HG03196 (cell line): Measurements from ENCODE around the gene PIGBOS1.
"Not testable (repeated sequence)": the region's sequence is repeated elsewhere in the genome, so short reads cannot be mapped to it uniquely, and the experiment has no call there.

Experiments used
- ATAC-seq: cut with Tn5 transposase; IDR thresholded peaks from one replicate; pipeline ENCODE4 v1.9.1; 2021; ENCODE audit not compliant: unreplicated experiment

The PIGBOS1 gene

DNA sequence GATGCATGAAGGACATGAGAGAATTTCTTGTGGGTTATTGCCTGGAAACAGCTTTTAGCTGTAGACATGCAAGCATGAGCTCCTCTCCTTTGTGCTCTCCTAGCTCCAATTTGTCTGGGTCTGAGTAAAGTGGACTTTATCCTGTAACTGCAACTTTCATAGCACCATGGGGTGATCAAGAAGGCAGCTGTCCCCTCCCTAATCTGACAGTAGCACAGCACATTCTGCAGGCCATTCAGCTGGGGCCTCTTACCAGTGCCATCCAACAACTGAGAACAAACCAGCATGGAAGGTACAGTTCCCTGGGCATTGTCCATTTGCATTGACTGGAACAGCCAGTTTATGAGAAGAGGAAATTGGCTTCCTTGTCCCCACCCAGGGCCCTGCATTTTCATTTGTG lies 21.6 kb downstream of the PIGBOS1 start:
- ATAC-seq = no peak

DNA sequence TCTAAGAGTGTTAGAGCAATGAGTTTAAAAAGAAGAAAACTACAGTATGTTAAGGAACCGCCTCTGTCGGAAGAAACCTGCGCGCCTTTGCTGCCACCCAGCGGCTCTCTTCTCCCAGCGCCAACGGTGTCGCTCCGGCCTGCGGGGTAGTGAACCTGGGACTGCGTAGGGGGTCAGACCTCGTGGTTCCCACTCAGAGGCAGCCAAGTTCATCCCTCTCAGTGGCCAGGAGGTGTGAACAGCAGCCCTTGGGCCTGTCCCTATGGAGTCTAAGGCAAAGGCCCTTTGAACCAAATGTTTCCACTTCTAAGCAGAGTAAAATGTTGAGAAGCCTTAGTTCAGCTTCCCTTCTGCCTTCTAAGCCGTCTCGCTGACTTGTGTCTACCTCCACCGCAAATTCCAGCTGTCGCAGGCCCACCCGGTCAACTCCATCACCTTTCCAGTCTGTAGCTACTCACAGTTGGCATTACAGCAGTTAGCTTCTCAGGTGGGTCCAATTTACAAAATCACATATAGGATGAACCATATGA lies 28.3 kb downstream of the PIGBOS1 start:
- ATAC-seq = peak; percentile 78

DNA sequence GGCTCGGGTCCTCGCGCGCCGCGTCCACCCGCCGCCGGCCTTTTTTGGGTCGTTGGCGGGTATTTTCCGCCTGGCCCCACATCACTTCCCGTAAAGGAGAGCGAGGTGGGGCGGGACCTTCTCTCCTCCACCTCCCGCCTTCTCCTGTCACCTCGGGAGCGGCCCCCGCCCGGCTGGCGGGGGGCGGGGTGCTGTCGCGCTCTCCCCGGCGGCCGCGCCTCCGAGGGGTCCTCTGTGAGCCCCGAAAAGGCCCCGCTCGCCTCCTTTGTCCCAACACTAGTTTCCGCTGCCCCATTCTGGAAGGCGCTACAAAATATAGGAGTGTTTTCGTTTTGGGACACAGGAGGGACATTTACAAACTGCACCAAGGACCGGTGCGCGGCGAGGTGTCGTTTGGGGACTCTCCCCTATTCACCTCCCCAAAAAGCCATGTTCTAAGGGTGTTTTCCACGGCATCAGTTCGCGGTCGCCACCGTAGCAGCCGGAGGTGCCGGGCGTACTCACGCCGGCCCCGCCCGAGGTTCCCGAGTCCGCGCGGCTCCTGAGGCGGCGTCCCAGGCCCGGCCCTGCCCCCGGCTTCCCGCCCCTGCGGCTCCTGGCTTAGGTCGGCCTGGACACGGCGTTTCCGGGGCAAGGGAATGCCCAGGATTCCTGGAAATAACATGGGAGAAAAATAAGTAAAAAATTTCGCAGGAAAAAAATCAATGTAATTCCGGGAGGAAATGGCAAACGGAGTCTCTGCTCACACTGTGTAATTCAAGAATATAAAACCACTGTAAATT lies 29.0 kb downstream of the PIGBOS1 start, which contains the start of gene RAB27A:
Gene RAB27A (minus strand): TSS at position 68 of the 782 bp plus-strand sequence. CDS start 54,879 bp downstream, outside the sequence.
- ATAC-seq = peak; percentile 65

DNA sequence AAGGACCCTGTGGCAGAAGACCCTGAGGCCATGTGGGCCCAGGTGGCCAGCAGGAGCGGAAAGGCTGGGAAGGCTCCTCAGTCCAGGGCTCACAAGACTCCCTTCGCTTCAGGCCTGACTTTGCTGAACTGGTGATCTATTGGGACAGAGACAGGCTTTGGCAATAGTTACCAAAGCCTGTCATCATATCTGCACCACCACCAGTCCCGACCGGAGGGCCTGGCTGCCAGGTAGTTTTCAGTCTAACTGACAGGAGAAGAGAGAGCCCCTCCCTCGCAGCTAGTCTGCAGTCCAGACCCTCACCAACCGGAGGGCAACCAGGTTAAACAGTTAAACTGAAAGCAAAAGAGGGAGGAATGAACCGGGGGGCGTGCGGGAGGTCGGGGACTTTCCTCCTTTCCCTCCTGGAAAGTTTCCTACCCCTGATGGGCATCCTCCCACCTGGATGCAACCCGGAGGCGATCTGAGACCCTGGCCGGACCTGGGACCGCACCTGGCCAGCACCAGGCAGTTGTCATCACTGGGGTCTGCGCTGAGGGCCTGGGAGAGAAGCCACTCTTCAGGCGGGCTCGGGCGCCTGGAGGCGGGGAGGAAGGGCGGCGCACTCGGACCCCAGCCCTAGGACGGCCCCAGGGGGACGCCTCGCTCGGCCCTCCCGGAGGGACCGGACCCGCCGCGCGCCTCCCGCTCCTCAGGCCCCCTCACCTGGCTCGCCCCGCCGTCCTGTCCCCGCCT lies 29.7 kb downstream of the PIGBOS1 start:
- ATAC-seq = peak; percentile 26

DNA sequence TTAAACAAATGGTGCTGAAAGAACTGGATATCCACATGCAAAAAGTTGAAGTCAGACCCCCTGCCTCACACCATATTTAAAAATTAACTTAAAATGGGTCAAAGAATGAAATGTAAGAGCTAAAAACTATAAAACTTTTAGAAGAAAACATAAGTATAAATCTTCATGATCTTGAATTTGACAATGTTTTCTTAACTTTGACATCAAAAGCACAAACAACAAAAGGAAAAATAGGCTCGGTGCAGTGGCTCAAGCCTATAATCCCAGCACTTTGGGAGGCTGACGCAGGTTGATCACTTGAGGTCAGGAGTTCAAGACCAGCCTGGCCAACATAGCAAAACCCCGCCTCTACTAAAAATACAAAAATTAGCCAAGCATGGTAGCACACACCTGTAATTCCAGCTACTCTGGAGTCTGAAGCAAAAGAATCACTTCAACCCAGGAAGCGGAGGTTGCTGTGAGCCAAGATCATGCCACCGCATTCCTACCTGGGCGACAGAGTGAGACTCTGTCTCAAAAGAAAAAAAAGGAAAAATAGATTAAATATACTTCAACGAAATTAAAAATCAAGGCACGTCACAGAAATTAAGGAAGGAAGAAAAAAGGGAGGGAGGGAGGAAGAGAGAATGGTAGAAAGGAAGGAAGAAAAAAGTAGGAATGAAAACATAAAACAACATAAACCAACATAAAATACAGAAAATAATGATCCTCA lies 30.8 kb downstream of the PIGBOS1 start:
- ATAC-seq = no peak

DNA sequence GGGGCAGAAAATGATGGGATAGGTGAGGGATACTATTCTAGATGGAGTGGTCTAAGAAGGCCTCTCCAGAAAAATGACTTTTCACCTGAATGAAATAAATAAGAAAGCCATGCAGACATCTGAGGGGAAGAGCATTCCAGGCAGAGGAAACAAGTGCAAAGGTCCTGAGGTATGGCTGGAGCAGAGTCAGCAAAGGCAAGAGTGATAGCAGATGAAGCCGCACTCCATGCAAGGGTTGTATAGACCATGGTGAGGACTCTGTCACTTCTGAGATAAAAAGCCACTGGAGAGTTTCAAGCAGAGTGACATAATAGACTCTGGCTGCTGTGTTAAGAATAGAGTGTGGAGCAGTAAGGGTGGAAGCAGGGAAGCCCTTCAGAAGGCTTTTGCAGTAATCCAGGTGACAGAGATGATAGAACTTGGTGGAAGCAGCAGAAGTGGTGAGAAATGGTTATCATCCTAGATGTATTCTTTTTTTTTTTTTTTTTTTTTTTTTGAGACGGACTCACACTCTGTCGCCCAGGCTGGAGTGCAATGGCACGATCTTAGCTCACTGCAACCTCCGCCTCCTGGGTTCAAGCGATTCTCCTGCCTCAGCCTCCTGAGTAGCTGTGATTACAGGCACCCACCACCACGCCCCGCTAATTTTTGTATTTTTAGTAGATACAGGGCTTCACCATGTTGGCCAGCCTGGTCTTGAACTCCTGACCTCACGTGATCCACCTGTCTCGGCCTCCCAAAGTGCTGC lies 32.3 kb downstream of the PIGBOS1 start:
- ATAC-seq = not testable (repeated sequence)

DNA sequence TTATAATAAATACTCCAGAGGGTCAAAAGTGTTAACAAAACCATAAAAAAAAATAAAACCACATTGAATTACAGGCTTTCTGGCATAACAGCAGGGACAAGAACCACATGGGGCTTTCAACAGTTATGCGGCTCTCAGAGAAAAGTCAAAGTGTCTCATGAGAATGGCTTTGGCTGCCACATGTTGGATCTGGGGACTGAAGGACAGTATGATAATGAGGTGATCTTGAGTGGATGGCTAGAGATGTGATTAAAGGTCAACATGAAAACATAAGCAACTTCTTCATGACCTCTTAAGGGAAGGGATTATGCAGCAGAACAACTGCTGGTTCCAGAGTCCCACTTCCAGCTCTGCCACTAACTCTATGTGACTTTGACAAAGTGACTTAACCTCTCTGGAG lies 34.5 kb downstream of the PIGBOS1 start:
- ATAC-seq = no peak

DNA sequence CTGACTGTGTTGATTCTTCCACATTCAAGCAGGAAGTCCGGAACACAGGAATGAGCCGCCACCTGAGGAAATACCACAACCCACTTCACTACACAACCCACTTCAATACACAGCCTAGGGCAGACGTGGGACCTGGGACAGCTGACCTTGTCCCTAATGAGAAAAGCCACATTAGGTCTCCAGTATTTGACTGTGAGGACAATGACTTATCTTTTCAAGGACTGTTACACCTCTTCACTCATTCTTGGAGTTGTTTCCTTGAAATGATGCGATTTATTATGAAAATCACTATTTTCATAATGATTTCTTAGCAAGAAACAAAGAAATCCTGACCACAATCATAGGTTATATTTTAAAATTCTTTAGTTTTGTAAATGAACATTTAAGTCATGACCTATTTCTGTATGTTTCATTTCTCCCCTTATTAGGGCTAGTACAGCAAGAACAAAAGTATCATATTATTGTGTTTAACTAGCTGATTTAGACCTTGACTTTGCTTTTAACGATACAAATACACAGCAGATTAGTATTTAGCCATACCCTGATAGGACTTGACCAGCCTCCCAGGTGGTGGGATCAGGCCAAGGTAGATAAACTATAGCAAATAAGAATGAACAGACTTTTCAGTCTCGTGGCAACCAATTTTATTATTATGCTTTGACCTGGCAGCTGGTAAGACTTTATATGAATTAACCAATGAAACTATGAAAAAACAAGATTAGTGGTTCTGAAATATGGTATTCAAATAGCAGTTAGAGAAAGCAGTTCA lies 35.4 kb downstream of the PIGBOS1 start:
- no peak for ATAC-seq

DNA sequence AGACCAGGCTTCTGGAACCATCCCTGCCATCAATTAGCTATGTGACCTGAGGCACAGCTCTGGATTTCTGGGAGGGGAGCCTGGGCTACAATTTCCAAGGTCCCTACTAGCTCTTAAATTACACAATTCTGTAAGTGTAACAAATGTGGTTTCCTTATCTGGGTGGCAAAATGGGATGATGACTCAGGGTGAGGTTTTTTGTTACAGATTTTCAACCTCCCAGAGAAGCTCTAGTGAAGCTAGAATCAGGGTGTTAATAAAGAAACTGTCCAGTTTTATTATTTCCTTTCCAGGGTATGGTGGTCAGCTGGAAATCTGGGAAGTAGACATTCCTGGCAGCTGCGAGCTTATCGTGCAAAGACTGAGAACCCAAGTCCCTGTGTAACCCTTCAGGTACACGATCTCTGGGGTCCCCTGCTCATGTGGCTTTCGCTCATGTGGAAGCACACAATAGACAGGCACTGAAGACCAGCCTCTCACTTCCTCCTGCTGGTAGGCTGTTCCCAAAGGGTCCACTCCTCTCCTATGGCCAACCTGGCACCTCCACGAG lies 36.6 kb downstream of the PIGBOS1 start:
- ATAC-seq = no peak

DNA sequence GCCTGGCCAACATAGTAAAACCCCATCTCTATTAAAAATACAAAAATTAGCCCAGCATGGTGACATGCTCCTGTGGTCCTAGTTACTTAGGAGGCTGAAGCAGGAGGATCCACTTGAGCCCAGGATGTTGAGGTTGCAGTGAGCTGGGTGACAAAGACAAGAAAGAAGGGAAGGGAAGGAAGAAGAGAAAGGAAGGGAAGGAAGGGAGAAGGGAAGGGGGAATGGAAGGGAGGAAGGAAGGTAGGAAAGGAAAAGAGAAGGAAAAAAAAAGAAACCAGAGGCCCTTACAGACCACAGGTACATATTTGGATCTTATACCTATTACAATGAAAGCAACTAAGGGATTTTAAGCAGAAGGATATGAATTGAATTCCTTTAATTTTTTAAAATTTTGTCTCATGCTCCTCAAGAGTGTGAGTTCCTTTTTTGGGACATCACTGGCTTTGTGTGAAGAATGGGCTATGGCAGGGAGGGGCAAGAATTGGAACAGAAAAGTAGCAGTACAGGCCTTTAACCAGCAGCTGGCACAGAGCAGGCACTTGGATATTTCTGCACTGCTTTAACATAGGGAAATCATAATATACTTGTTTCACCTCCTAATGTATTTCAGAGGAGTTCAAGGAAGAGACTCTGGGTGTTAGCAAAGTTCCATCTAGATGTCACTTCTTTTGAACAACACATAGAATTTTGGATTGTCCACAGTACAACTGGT lies 37.2 kb downstream of the PIGBOS1 start:
- ATAC-seq = no peak

DNA sequence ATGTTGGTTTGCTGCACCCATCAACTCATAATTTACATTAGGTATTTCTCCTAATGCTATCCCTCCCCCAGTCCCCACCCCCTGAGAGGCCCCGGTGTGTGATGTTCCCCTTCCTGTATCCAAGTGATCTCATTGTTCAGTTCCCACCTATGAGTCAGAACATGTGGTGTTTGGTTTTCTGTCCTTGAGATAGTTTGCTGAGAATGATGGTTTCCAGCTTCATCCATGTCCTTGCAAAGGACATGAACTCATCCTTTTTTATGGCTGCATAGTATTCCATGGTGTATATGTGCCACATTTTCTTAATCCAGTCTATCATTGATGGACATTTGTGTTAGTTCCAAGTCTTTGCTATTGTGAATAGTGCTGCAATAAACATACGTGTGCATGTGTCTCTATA lies 38.3 kb downstream of the PIGBOS1 start:
- ATAC-seq = not testable (repeated sequence)

DNA sequence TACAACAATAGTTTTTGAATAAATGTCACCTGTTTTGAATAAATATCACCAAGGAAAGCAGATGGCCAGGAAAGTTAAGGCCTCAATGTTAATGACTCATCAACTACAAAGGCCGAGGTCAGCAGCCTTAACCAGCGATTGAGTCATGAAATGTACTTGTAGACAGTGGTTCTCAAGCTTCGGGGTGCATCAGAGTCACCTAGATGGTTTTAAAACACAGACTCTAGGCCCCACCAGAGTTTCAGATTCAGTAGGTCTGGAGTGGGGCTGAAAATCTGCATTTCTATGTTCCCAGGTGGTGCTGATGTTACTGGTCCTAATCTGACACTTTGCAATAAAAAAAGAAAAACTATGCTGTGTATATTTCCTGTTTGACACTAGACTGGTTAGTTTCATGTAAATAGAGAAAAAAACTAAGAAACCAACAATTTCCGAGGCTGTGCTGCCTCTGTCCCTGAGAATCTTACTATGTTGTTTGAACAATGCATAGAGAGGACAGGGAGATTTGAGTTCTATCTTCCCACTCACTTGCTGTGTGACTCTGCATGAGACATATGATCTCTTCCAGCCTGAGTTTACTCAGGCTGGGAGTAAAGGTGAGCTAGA lies 39.1 kb downstream of the PIGBOS1 start:
- ATAC-seq = peak; percentile 84

DNA sequence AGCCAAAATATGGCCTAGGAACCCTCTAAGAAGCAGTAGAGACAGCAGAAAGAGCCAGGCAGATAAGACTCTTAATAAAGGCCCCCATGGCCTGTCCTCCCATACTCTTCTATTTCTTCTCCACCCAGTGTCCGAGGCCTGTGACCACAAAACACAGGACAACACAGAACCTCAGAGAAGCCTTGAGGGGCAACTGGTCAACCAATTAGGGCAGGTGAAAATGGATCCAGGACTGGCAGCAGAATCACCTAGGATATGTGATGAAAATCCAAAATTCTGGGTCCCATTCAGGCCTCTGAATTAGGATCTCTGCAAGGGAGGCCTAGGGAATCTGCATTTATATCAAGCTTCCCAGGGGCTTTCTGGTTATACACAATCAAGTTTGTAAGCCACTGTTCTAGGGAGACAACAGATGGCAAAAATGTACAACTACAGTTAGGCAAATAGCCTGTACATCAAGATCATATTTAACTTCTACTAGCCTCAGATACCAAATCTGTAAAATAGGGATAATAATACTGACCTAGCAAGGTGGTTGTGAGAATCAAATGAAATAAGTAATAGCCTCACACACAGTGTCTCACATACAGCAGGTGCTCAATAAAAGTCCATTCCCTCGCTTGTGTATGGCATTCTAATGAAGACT lies 39.7 kb downstream of the PIGBOS1 start:
- ATAC-seq = no peak

DNA sequence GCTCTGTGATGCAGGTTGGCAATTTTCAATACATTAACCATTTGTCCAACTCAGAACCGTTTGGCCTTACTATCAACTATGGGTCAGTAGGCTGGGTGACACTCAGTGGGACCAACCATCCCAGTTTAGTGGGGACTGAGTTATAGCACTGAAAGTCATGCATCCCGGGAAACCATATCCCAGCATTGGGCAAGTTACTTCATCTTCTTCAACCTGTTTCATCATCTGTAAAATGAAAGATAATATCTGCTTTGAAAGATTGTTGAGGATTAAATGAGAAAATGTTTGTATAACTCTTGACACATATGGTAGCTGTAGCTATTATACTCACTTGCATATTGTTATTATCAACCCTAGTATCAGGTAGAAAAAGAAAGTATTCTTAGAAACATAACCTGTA lies 41.2 kb downstream of the PIGBOS1 start:
- no peak for ATAC-seq

DNA sequence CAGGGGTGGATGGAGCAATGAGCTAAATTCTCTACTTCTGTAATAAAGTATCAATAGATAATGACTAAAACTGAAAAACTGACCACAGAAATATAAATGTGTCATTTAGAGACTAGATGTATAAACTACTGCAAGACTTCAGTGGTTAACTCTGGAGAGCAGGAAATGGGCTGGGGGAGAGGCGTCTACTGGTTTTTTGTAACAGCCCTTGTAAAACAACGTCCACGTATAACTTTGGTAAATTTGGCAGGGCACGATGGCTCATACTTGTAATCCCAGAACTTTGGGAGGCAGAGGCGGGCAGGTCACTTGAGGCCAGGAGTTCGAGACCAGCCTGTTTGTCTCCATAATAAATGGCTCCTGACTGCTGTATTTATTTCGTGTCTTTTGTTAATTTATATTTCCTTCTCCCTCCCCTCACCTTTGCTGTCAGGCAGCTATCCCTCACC lies 41.8 kb downstream of the PIGBOS1 start:
- ATAC-seq = peak; percentile 38

DNA sequence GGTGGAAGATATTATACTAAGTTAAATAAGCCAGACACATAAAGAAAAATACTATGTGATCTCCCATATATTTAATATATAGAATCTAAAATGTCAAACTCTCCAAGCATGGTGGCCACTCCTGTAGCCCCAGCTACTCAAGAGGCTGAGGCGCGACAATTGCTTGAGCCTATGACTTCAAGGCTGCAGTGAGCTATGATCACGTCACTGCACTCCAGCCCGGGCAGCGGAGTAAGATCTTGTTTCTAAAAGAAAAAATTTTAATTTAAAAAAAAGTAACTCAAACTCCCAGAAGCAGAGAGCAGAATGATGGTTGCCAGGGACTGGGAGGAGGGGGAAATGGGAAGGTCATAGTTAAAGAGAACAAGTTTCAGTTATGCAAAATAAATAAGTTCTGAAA lies 42.6 kb downstream of the PIGBOS1 start:
- no peak for ATAC-seq

DNA sequence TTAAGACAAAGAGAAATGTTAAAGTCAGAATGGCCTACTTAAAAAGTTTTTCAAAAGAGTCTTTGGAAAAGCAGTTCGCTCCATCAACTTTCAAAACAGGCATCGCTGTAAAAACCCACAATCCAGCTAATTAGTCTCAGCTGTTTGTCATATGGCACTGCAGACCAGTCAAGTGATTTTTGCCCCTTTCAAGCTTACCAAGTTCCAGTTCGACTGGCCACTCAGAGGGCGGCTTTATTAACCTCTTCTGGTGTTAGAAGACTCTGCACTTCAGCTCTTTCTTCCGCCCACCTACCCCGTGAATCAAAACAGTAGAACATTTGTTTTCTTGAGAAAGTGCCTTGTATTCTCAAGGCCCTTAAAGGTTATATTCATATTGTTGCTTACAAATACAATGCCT lies 48.6 kb downstream of the PIGBOS1 start:
- ATAC-seq = no peak

DNA sequence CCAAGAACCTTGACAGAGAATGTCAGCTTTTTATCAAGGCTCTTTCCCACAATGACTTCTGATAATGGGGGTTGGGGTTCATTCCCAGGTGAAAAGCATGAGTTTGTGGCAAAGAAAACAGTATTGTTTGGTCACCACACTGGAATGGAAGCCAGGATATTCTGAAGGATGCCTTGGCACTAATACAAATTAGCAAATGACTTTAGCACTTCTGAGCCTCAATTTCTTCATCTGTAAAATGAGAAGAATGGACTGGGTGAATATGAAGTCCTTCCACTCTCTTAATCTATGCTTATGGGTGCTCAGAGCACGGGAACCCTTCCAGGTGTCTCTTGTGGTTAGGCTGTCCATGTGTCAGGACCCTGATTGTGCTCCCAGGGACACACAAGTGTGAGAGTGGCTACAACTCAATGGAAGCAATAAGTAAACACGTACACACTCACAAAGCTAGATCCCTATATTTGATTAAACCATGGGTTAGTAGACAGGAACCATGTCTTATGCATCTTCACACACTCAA lies 50.7 kb downstream of the PIGBOS1 start:
- no peak for ATAC-seq
